HepG2 (cell line): ENCODE measurements around the gene NME7. TPM values are rescaled to one million over a fixed set of nuclear protein-coding genes. Genes with fewer than 3 reads are reported as not detected.

Experiments used
- ATAC-seq: fragments of 200-7000 bp; cut with Tn5 transposase; 3 replicates; pipeline ENCODE4 v1.9.1; 2020; ENCODE audit warnings: mild to moderate bottlenecking, moderate library complexity
- BruUV-seq: library from RNA; stranded (reverse); fragments of 400-500 nt; replicated peaks from 2 replicates; lab custom pipeline; 2021; lab: Mats Ljungman, UMichigan
- CTCF ChIA-PET: fragments of 300-600 bp; formaldehyde crosslinking; extraction: SDS; loops from one replicate; lab custom pipeline; 2021; ENCODE audit warnings: low total read pairs, inconsistent platforms, low intra/inter-chr PET ratio; lab: Yijun Ruan, JAX
- POLR2A ChIA-PET: fragments of 350-600 bp; sonication (Branson Sonifier 250); formaldehyde crosslinking; loops from one replicate; lab custom pipeline; 2020; ENCODE audit warnings: antibody characterized with exemption, inconsistent platforms; lab: Yijun Ruan, JAX
- DNase-seq: peaks from one replicate; pipeline ENCODE4 v3.0.0-alpha.2; 2015; ENCODE audit warnings: low spot score
- FAIRE-seq: peaks from 3 replicates; lab custom pipeline; 2011; peaks lifted over from hg19 to GRCh38; lab: Jason Lieb, UNC
- H2AFZ ChIP-seq: one replicate; pipeline ENCODE4 v1.6.1; 2011; ENCODE audit warnings: low read length, inconsistent platforms
- H3K27ac ChIP-seq: fragments of 300-600 bp; 3 replicates; pipeline ENCODE4 v1.8.0; 2011; ENCODE audit warnings: mixed run types, mild to moderate bottlenecking, mixed read lengths, low read length, inconsistent platforms; ENCODE audit not compliant: insufficient read depth; ENCODE audit errors: extremely low read length
- H3K27me3 ChIP-seq, 2 experiments: fragments of 200-600 bp in 1 of 2; 2 replicates in 1 of 2; 3 replicates in 1 of 2; pipeline versions ENCODE4 v1.6.0 to v1.8.0; 2011; ENCODE audit warnings: low read length in 2 of 2, mild to moderate bottlenecking in 2 of 2, moderate library complexity in 2 of 2, inconsistent platforms in 1 of 2; ENCODE audit not compliant: insufficient read depth in 2 of 2, control insufficient read depth in 1 of 2
- H3K36me3 ChIP-seq, 2 experiments: fragments of 200-600 bp in 1 of 2; replicated peaks in 1 of 2; 2 replicates in 1 of 2; 3 replicates in 1 of 2; pipeline versions ENCODE4 v1.5.1 to v1.8.0; 2011; ENCODE audit warnings: low read length in 2 of 2, inconsistent platforms in 1 of 2; ENCODE audit not compliant: insufficient read depth in 2 of 2, control insufficient read depth in 1 of 2
- H3K4me1 ChIP-seq: 2 replicates; pipeline ENCODE4 v1.5.1; 2012; ENCODE audit warnings: low read length, inconsistent platforms; ENCODE audit not compliant: insufficient read depth
- H3K4me2 ChIP-seq: 2 replicates; pipeline ENCODE4 v1.6.0; 2011; ENCODE audit warnings: low read depth, low read length, inconsistent platforms
- H3K4me3 ChIP-seq, 3 experiments: fragments of 200-600 bp in 1 of 3; sonication (generic), shearing (Covaris generic) in 1 of 3; replicated peaks in 1 of 3; 2 replicates each; pipeline ENCODE4 v1.5.1; 2011 to 2016; ENCODE audit warnings: low read length in 3 of 3, inconsistent platforms in 2 of 3, low read depth in 2 of 3, mild to moderate bottlenecking in 2 of 3, control low read depth in 1 of 3, mixed read lengths in 1 of 3; ENCODE audit not compliant: insufficient read depth in 1 of 3
- H3K79me2 ChIP-seq: one replicate; pipeline ENCODE4 v1.6.1; 2011; ENCODE audit warnings: low read length, inconsistent platforms; ENCODE audit not compliant: insufficient read depth
- H3K9ac ChIP-seq: 2 replicates; pipeline ENCODE4 v1.6.0; 2011; ENCODE audit warnings: mild to moderate bottlenecking, low read depth, low read length, inconsistent platforms; ENCODE audit not compliant: insufficient read depth
- H3K9me3 ChIP-seq: 2 replicates; pipeline ENCODE4 v1.5.1; 2012; ENCODE audit warnings: mild to moderate bottlenecking, low read length
- H4K20me1 ChIP-seq: 2 replicates; pipeline ENCODE4 v1.6.0; 2011; ENCODE audit warnings: inconsistent platforms, mild to moderate bottlenecking, low read length, moderate library complexity; ENCODE audit not compliant: insufficient read depth
- CEBPB ChIP-seq: IDR thresholded peaks from 2 replicates; pipeline ENCODE4 v1.6.1; 2011; ENCODE audit warnings: low read depth, low read length, improper control_type of control experiment, borderline replicate concordance
- CEBPG ChIP-seq: IDR thresholded peaks from 2 replicates; pipeline ENCODE4 v1.6.1; 2016
- CREB3 ChIP-seq: sonication (generic); formaldehyde crosslinking; IDR thresholded peaks from 2 replicates; pipeline ENCODE4 v1.5.0; 2020; ENCODE audit warnings: missing genetic modification reagents
- ETV5 ChIP-seq: IDR thresholded peaks from 2 replicates; pipeline ENCODE4 v1.6.1; 2018; ENCODE audit warnings: missing biosample characterization, missing genetic modification reagents, inconsistent platforms, borderline replicate concordance
- FOXA3 ChIP-seq: IDR thresholded peaks from 2 replicates; pipeline ENCODE4 v1.6.1; 2016; ENCODE audit warnings: missing genetic modification reagents, missing compliant biosample characterization
- GABPB1 ChIP-seq: IDR thresholded peaks from 2 replicates; pipeline ENCODE4 v1.6.1; 2016; ENCODE audit warnings: mild to moderate bottlenecking, missing genetic modification reagents, moderate library complexity, missing compliant biosample characterization
- GATA4 ChIP-seq: sonication (generic); IDR thresholded peaks from 2 replicates; pipeline ENCODE4 v1.6.1; 2016; ENCODE audit warnings: antibody characterized with exemption, low read depth, borderline replicate concordance
- HNF4A ChIP-seq: sonication (generic); formaldehyde crosslinking; IDR thresholded peaks from 2 replicates; pipeline ENCODE4 v1.4.0; 2020; ENCODE audit warnings: missing genetic modification reagents
- NR2F6 ChIP-seq, 2 experiments: IDR thresholded peaks; 2 replicates each; pipeline ENCODE4 v1.6.1; 2016; ENCODE audit warnings: antibody characterized with exemption in 1 of 2, mild to moderate bottlenecking in 1 of 2
- RFX3 ChIP-seq: IDR thresholded peaks from 2 replicates; pipeline ENCODE4 v1.6.1; 2016; ENCODE audit warnings: missing biosample characterization, missing genetic modification reagents
- RFX5 ChIP-seq: IDR thresholded peaks from 2 replicates; pipeline ENCODE4 v1.6.1; 2011; ENCODE audit warnings: low read depth, low read length, improper control_type of control experiment
- RFXAP ChIP-seq: sonication (generic); formaldehyde crosslinking; IDR thresholded peaks from 2 replicates; pipeline ENCODE4 v1.4.0; 2020; ENCODE audit warnings: missing genetic modification reagents, borderline replicate concordance
- SIX4 ChIP-seq: sonication (generic); formaldehyde crosslinking; IDR thresholded peaks from 2 replicates; pipeline ENCODE4 v1.4.0; 2020; ENCODE audit warnings: missing genetic modification reagents
- SMARCC2 ChIP-seq: fragments of 450-650 bp; IDR thresholded peaks from 2 replicates; pipeline ENCODE4 v1.6.1; 2017; ENCODE audit warnings: antibody characterized with exemption, mild to moderate bottlenecking
- SYNCRIP ChIP-seq: fragments of 200-400 bp; formaldehyde crosslinking; IDR thresholded peaks from 2 replicates; pipeline ENCODE4 v1.6.1; 2018; ENCODE audit warnings: mild to moderate bottlenecking, low read depth, low read length; ENCODE audit not compliant: insufficient read depth
- UBTF ChIP-seq: sonication (generic); formaldehyde crosslinking; IDR thresholded peaks from 2 replicates; pipeline ENCODE4 v1.4.0; 2020; ENCODE audit warnings: mild to moderate bottlenecking, missing genetic modification reagents
- ZFAT ChIP-seq: sonication (generic); formaldehyde crosslinking; conservative IDR thresholded peaks from 2 replicates; pipeline ENCODE4 v1.8.1; 2023; ENCODE audit warnings: missing genetic modification reagents, inconsistent platforms
- ZFP36 ChIP-seq: fragments of 150-350 bp; IDR thresholded peaks from 2 replicates; pipeline ENCODE4 v1.6.1; 2018; ENCODE audit warnings: borderline replicate concordance, low read length, low read depth; ENCODE audit not compliant: partially characterized antibody
- ZFY ChIP-seq: sonication (generic); formaldehyde crosslinking; IDR thresholded peaks from 2 replicates; pipeline ENCODE4 v1.4.0; 2020; ENCODE audit warnings: missing genetic modification reagents
- ZMAT5 ChIP-seq: sonication (generic); formaldehyde crosslinking; IDR thresholded peaks from 2 replicates; pipeline ENCODE4 v1.5.0; 2020; ENCODE audit warnings: mild to moderate bottlenecking, low read depth, missing genetic modification reagents, borderline replicate concordance
- ZNF577 ChIP-seq: sonication (generic); formaldehyde crosslinking; IDR thresholded peaks from 2 replicates; pipeline ENCODE4 v1.4.0; 2020; ENCODE audit warnings: mild to moderate bottlenecking, low read depth, missing genetic modification reagents, borderline replicate concordance
- ZNF616 ChIP-seq: sonication (generic); formaldehyde crosslinking; IDR thresholded peaks from 2 replicates; pipeline ENCODE4 v1.5.0; 2020; ENCODE audit warnings: low read depth, mild to moderate bottlenecking, missing genetic modification reagents
- ZNF766 ChIP-seq: sonication (generic); formaldehyde crosslinking; IDR thresholded peaks from 2 replicates; pipeline ENCODE4 v1.5.0; 2020; ENCODE audit warnings: missing genetic modification reagents, borderline replicate concordance
- ZNF878 ChIP-seq: sonication (generic); formaldehyde crosslinking; IDR thresholded peaks from 2 replicates; pipeline ENCODE4 v1.8.1; 2023; ENCODE audit warnings: mild to moderate bottlenecking, missing genetic modification reagents, moderate library complexity
- ZSCAN20 ChIP-seq: sonication (generic); formaldehyde crosslinking; IDR thresholded peaks from 2 replicates; pipeline ENCODE4 v1.4.0; 2020; ENCODE audit warnings: missing genetic modification reagents, mild to moderate bottlenecking, borderline replicate concordance
- WGBS: methylation state at CpG from one replicate; pipeline ENCODE4 v1.1.6; 2017; ENCODE audit warnings: low lambda C conversion rate; 5-methylcytosine and 5-hydroxymethylcytosine counted together
- in situ Hi-C: cut with HindIII; loops from 2 replicates; pipeline ENCODE4 v1.10.0; 2017; ENCODE audit warnings: low pct_unique_long_range_greater_than_20kb; ENCODE audit not compliant: extremely low pct_ligation_motif_present
- intact Hi-C: fragments of 100-400 bp; cut with micrococcal nuclease; formaldehyde crosslinking; loops from one replicate; pipeline ENCODE4 v1.10.0; 2022; ENCODE audit not compliant: unreplicated experiment
- polyA plus RNA-seq, 8 experiments: library from polyadenylated mRNA; depleted of rRNA in 3 of 8; stranded (reverse) in 7 of 8; unstranded in 1 of 8; fragments of >200 nt; fragmentation: Illumina TruSeq in 4 of 8; extraction: Trizol in 4 of 8; gene quantifications; 2 replicates each; pipeline versions ENCODE4 v1.2.1 to v1.2.3, GENCODE V29; 2011 to 2016; ENCODE audit warnings: low read depth in 4 of 8, missing spikeins in 1 of 8, mixed read lengths in 1 of 8; ENCODE audit not compliant: insufficient read depth in 1 of 8
- total RNA-seq, 5 experiments: library from RNA; depleted of rRNA; stranded (reverse); fragments of >200 nt; fragmentation: Illumina TruSeq; extraction: Trizol; gene quantifications; 2 replicates each; pipeline ENCODE4 v1.2.3, GENCODE V29; 2016; ENCODE audit warnings: low read depth in 1 of 5

The NME7 gene
- total and polyA plus RNA-seq, 2 of the 13 experiments (the other 11 are each of a cell fraction or from before 2014, with no cell fraction given): 9.4 to 22.5 TPM

GRCh38 chr1:169100651-169101088 lies 266.9 kb downstream of the NME7 start:
- Histone ChIP-seq H3K27ac (no peak overlapping the region), H2AFZ (no peak overlapping the region), H3K4me2 (peak overlapping the region; percentile 30; the same call in 1 of the 2 replicates), H3K9ac (no peak overlapping the region), H3K9me3 (no peaks in the 10 kb centered on the region), H3K4me3 (no peak overlapping the region), H4K20me1 (no peaks in the 10 kb centered on the region), H3K27me3 (no peaks in the 10 kb centered on the region), H3K79me2 (no peaks in the 10 kb centered on the region), H3K36me3 (no peaks in the 10 kb centered on the region), H3K4me1 (peaks cover 58% of the 10 kb centered on the region)
- BruUV-seq: no TSS peak
- ChIA-PET CTCF (no interaction called here), POLR2A (no interaction called here)
- DNase-seq (no peak), FAIRE-seq (no peak), ATAC-seq (no peak)
- intact Hi-C loops (loop anchor here (2.0 to 10.0 kb wide), 4 partner anchors 14 to 384 kb away; partner anchors contain the start of gene SLC19A2), in situ Hi-C loops (no loop called here)
- 22% methylated on average over 3 of the region's 3 CpGs for WGBS
- TF ChIP-seq FOXA3: no peak
- no peak for TF ChIP-seq RFX5
- TF ChIP-seq ZNF577 (CRISPR knock-in tag): no peak
- TF ChIP-seq CREB3 (CRISPR knock-in tag): no peak
- TF ChIP-seq RFXAP: no peak
- TF ChIP-seq ZMAT5 (CRISPR knock-in tag): no peak
- TF ChIP-seq HNF4A (CRISPR knock-in tag): peak; percentile 41; the same call in 1 of the 2 replicates
- TF ChIP-seq ZNF878: no peak
- no peak for TF ChIP-seq GABPB1 (CRISPR knock-in tag)
- TF ChIP-seq CEBPB: 0 out of 2 replicates have a peak, but pooled peaks have one; percentile 9
- TF ChIP-seq NR2F6 (IDR thresholded peaks at IDR 0.05): no peak
- TF ChIP-seq NR2F6 (CRISPR knock-in tag; IDR thresholded peaks at IDR 0.05): no peak
- TF ChIP-seq GATA4: no peak
- TF ChIP-seq SMARCC2: no peak
- no peak for TF ChIP-seq ZNF616 (CRISPR knock-in tag)
- TF ChIP-seq CEBPG: peak; percentile 17; the same call in 1 of the 2 replicates
- no peak for TF ChIP-seq ZFP36
- TF ChIP-seq ZSCAN20: no peak
- TF ChIP-seq RFX3 (CRISPR knock-in tag): no peak
- no peak for TF ChIP-seq SYNCRIP
- no peak for TF ChIP-seq SIX4 (CRISPR knock-in tag)
- no peak for TF ChIP-seq ETV5 (CRISPR knock-in tag)
- no peak for TF ChIP-seq ZNF766 (CRISPR knock-in tag)
- TF ChIP-seq UBTF (CRISPR knock-in tag): no peak
- TF ChIP-seq ZFY (CRISPR knock-in tag): no peak
- no peak for TF ChIP-seq ZFAT
